ENCODE measurements around the gene ABCC1. TPM values are rescaled to one million over a fixed set of nuclear protein-coding genes. Genes with fewer than 3 reads are reported as not detected.

ABCC1 gene
- total and polyA plus RNA-seq, 2 of the 8 experiments (the other 6 are each of a cell fraction or from before 2014, with no cell fraction given): 42.6 to 66.8 TPM

DNA sequence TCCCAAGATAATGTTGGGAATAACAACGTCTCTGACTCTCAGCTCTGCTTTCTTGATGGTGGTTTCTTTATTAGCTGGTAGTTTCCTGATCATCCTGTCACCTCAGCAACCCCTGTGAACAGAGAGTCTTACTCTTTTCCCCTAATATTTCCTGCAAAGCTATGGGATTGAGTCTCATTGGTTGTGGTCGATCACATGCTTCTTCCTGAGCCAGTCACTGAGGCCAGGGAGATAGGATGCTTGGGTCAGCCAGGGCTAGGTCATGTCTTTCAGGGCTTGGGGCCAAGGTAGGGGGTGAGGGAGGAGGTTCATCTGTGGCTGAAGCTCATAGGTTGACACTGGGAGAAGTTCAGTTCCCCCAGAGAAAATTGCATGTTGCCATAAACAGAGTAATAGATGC, 114.3 kb downstream of the ABCC1 start:
- Histone ChIP-seq H2BK15ac (ENCODE audit: low read length) (no peak overlapping the region), H3K4me3 (ENCODE audit: extremely low read depth in 1 of 4, insufficient read depth in 2 of 4, low read depth in 3 of 4, low read length in 4 of 4) (no peak overlapping the region), H3K56ac (replicated peaks; ENCODE audit: insufficient read length, low read depth, low read length) (no peak overlapping the region), H3K23ac (ENCODE audit: insufficient read length) (no peak overlapping the region), H4K20me1 (replicated peaks in 1 of 2; ENCODE audit: control insufficient read depth in 1 of 2, insufficient read depth in 2 of 2, low read length in 2 of 2) (peaks cover 0 to 11% of the 10 kb centered on the region in 2 experiments), H3K4me2 (ENCODE audit: insufficient read depth in 1 of 2, low read depth in 2 of 2, low read length in 2 of 2) (no peak overlapping the region), H3K18ac (ENCODE audit: extremely low read depth, low read length) (no peak overlapping the region), H3K23me2 (ENCODE audit: low read depth, low read length) (no peaks in the 10 kb centered on the region), H3K27me3 (replicated peaks in 1 of 4; ENCODE audit: control insufficient read depth in 3 of 4, extremely low read depth in 1 of 4, insufficient read depth in 3 of 4, low read length in 3 of 4) (no peaks in the 10 kb centered on the region), H4K5ac (ENCODE audit: insufficient read length, low read depth, low read length) (no peak overlapping the region), H2AFZ (ENCODE audit: low read length) (no peak overlapping the region), H3K79me2 (ENCODE audit: control insufficient read depth in 1 of 2, insufficient read depth in 2 of 2, low read length in 2 of 2) (peaks cover 0 to 4% of the 10 kb centered on the region in 2 experiments; a peak in 2 of 4 replicates), H3K9ac (replicated peaks in 1 of 4; ENCODE audit: extremely low read depth in 1 of 4, low read depth in 3 of 4, low read length in 3 of 4) (no peak overlapping the region), H4K91ac (replicated peaks; ENCODE audit: insufficient read length, low read length) (no peak overlapping the region), H2BK12ac (ENCODE audit: low read depth, low read length) (no peak overlapping the region), H2BK120ac (replicated peaks; ENCODE audit: low read depth, low read length) (no peak overlapping the region), H3K4me1 (replicated peaks in 1 of 4; ENCODE audit: control insufficient read depth in 3 of 4, insufficient read depth in 4 of 4, low read length in 3 of 4) (no peaks in the 10 kb centered on the region), H4K8ac (ENCODE audit: extremely low read depth, insufficient read depth, low read length) (no peak overlapping the region), H3K14ac (ENCODE audit: insufficient read length) (no peak overlapping the region), H2AK5ac (ENCODE audit: low read depth, low read length) (no peak overlapping the region), H3K36me3 (ENCODE audit: control insufficient read depth in 2 of 4, insufficient read depth in 4 of 4, low read length in 3 of 4) (peaks cover 10 to 20% (median 14%) of the 10 kb centered on the region in 4 experiments; a peak in 5 of 8 replicates), H3K4ac (replicated peaks; ENCODE audit: insufficient read length, low read depth, low read length) (no peak overlapping the region), H3K79me1 (ENCODE audit: low read depth, low read length) (no peaks in the 10 kb centered on the region; the same call in 1 of the 2 replicates), H3K9me3 (ENCODE audit: insufficient read depth in 2 of 2, low read depth in 1 of 2, low read length in 1 of 2) (no peaks in the 10 kb centered on the region), H2BK20ac (ENCODE audit: low read length) (no peak overlapping the region), H2BK5ac (ENCODE audit: low read depth, low read length) (no peak overlapping the region; the same call in 1 of the 2 replicates), H3K27ac (ENCODE audit: low read depth, low read length) (no peak overlapping the region)
- 91% methylated on average over 2 of the region's 2 CpGs; no CpG with 5 or more reads in 1 of the 2 experiments for WGBS, 2 experiments (ENCODE audit: extremely low coverage in 1 of 2, insufficient coverage in 1 of 2, insufficient read length in 1 of 2, insufficient replicate concordance in 2 of 2, low coverage in 1 of 2, low lambda C conversion rate in 2 of 2, missing lambda C conversion rate in 1 of 2)
- no peak for DNase-seq (ENCODE audit: low read depth in 1 of 2, low spot score in 2 of 2)
- POLR2A ChIA-PET (ENCODE audit: partially characterized antibody): no interaction called here
- no peak for FAIRE-seq
- TF ChIP-seq TBP (IDR thresholded peaks at IDR 0.05; ENCODE audit: low read depth, low read length) (no peak), RXRA (IDR thresholded peaks at IDR 0.05; ENCODE audit: insufficient read depth, low read depth, low read length) (no peak), ATF2 (IDR thresholded peaks at IDR 0.05; ENCODE audit: low read length) (no peak), HDAC2 (IDR thresholded peaks at IDR 0.05; ENCODE audit: borderline replicate concordance in 1 of 2, low read depth in 2 of 2, low read length in 2 of 2) (no peak), ZNF274 (IDR thresholded peaks at IDR 0.05; ENCODE audit: borderline replicate concordance, extremely low read depth, low read length) (no peak), SIRT6 (IDR thresholded peaks at IDR 0.05; ENCODE audit: low read length) (no peak), SIX5 (IDR thresholded peaks at IDR 0.05; ENCODE audit: low read depth, low read length) (no peak)
- CTCF ChIA-PET (ENCODE audit: partially characterized antibody): interaction anchor here (0.8 to 2.6 kb wide), 5 partner anchors 10 to 207 kb away, joined by 3 to 10 read pairs (median 4); partner anchors contain the start of gene MYH11
